ENCODE data around the gene UROC1.

- no peak for TF ChIP-seq CTCF (conservative IDR thresholded peaks at IDR 0.05 in 1 of 2, IDR thresholded peaks at IDR 0.05 in 1 of 2; ENCODE audit: extremely low read depth in 1 of 2, insufficient read depth in 1 of 2, low read depth in 1 of 2, low read length in 2 of 2)
- TF ChIP-seq EZH2 (IDR thresholded peaks at IDR 0.05; ENCODE audit: borderline replicate concordance, low read length), result no peak
Measured at GRCh38 chr3:126438746-126439145, 78.8 kb downstream of the UROC1 start.
